HepG2 (cell line): ENCODE measurements around the gene GPR68. TPM values are rescaled to one million over a fixed set of nuclear protein-coding genes. Genes with fewer than 3 reads are reported as not detected.

Experiments
- ATAC-seq: fragments of 200-7000 bp; cut with Tn5 transposase; 3 replicates; pipeline ENCODE4 v1.9.1; 2020; ENCODE audit warnings: mild to moderate bottlenecking, moderate library complexity
- BruUV-seq: library from RNA; stranded (reverse); fragments of 400-500 nt; replicated peaks from 2 replicates; lab custom pipeline; 2021; lab: Mats Ljungman, UMichigan
- CTCF ChIA-PET: fragments of 300-600 bp; formaldehyde crosslinking; extraction: SDS; loops from one replicate; lab custom pipeline; 2021; ENCODE audit warnings: low total read pairs, inconsistent platforms, low intra/inter-chr PET ratio; lab: Yijun Ruan, JAX
- POLR2A ChIA-PET: fragments of 350-600 bp; sonication (Branson Sonifier 250); formaldehyde crosslinking; loops from one replicate; lab custom pipeline; 2020; ENCODE audit warnings: antibody characterized with exemption, inconsistent platforms; lab: Yijun Ruan, JAX
- DNase-seq: peaks from one replicate; pipeline ENCODE4 v3.0.0-alpha.2; 2015; ENCODE audit warnings: low spot score
- FAIRE-seq: peaks from 3 replicates; lab custom pipeline; 2011; peaks lifted over from hg19 to GRCh38; lab: Jason Lieb, UNC
- H2AFZ ChIP-seq: one replicate; pipeline ENCODE4 v1.6.1; 2011; ENCODE audit warnings: low read length, inconsistent platforms
- H3K27ac ChIP-seq: fragments of 300-600 bp; 3 replicates; pipeline ENCODE4 v1.8.0; 2011; ENCODE audit warnings: mixed run types, mild to moderate bottlenecking, mixed read lengths, low read length, inconsistent platforms; ENCODE audit not compliant: insufficient read depth; ENCODE audit errors: extremely low read length
- H3K27me3 ChIP-seq, 2 experiments: fragments of 200-600 bp in 1 of 2; 2 replicates in 1 of 2; 3 replicates in 1 of 2; pipeline versions ENCODE4 v1.6.0 to v1.8.0; 2011; ENCODE audit warnings: low read length in 2 of 2, mild to moderate bottlenecking in 2 of 2, moderate library complexity in 2 of 2, inconsistent platforms in 1 of 2; ENCODE audit not compliant: insufficient read depth in 2 of 2, control insufficient read depth in 1 of 2
- H3K36me3 ChIP-seq, 2 experiments: fragments of 200-600 bp in 1 of 2; replicated peaks in 1 of 2; 2 replicates in 1 of 2; 3 replicates in 1 of 2; pipeline versions ENCODE4 v1.5.1 to v1.8.0; 2011; ENCODE audit warnings: low read length in 2 of 2, inconsistent platforms in 1 of 2; ENCODE audit not compliant: insufficient read depth in 2 of 2, control insufficient read depth in 1 of 2
- H3K4me1 ChIP-seq: 2 replicates; pipeline ENCODE4 v1.5.1; 2012; ENCODE audit warnings: low read length, inconsistent platforms; ENCODE audit not compliant: insufficient read depth
- H3K4me2 ChIP-seq: 2 replicates; pipeline ENCODE4 v1.6.0; 2011; ENCODE audit warnings: low read depth, low read length, inconsistent platforms
- H3K4me3 ChIP-seq, 3 experiments: fragments of 200-600 bp in 1 of 3; sonication (generic), shearing (Covaris generic) in 1 of 3; replicated peaks in 1 of 3; 2 replicates each; pipeline ENCODE4 v1.5.1; 2011 to 2016; ENCODE audit warnings: low read length in 3 of 3, inconsistent platforms in 2 of 3, low read depth in 2 of 3, mild to moderate bottlenecking in 2 of 3, control low read depth in 1 of 3, mixed read lengths in 1 of 3; ENCODE audit not compliant: insufficient read depth in 1 of 3
- H3K79me2 ChIP-seq: one replicate; pipeline ENCODE4 v1.6.1; 2011; ENCODE audit warnings: low read length, inconsistent platforms; ENCODE audit not compliant: insufficient read depth
- H3K9ac ChIP-seq: 2 replicates; pipeline ENCODE4 v1.6.0; 2011; ENCODE audit warnings: mild to moderate bottlenecking, low read depth, low read length, inconsistent platforms; ENCODE audit not compliant: insufficient read depth
- H3K9me3 ChIP-seq: 2 replicates; pipeline ENCODE4 v1.5.1; 2012; ENCODE audit warnings: mild to moderate bottlenecking, low read length
- H4K20me1 ChIP-seq: 2 replicates; pipeline ENCODE4 v1.6.0; 2011; ENCODE audit warnings: inconsistent platforms, mild to moderate bottlenecking, low read length, moderate library complexity; ENCODE audit not compliant: insufficient read depth
- KAT2B ChIP-seq: fragments of 150-350 bp; IDR thresholded peaks from 2 replicates; pipeline ENCODE4 v1.6.1; 2014; ENCODE audit warnings: low read depth, low read length, borderline replicate concordance
- KDM1A ChIP-seq: IDR thresholded peaks from 2 replicates; pipeline ENCODE4 v1.6.1; 2016; ENCODE audit warnings: missing compliant biosample characterization
- ONECUT2 ChIP-seq: sonication (generic); formaldehyde crosslinking; IDR thresholded peaks from 2 replicates; pipeline ENCODE4 v1.4.0; 2020; ENCODE audit warnings: missing genetic modification reagents
- SNAPC2 ChIP-seq: sonication (generic); formaldehyde crosslinking; IDR thresholded peaks from 2 replicates; pipeline ENCODE4 v1.8.1; 2022; ENCODE audit warnings: mild to moderate bottlenecking, missing genetic modification reagents
- ZNF20 ChIP-seq: sonication (generic); formaldehyde crosslinking; IDR thresholded peaks from 2 replicates; pipeline ENCODE4 v1.4.0; 2020; ENCODE audit warnings: mild to moderate bottlenecking, moderate library complexity, missing genetic modification reagents
- ZNF530 ChIP-seq: sonication (generic); formaldehyde crosslinking; IDR thresholded peaks from 2 replicates; pipeline ENCODE4 v1.5.0; 2020; ENCODE audit warnings: low read depth, mild to moderate bottlenecking, missing genetic modification reagents
- ZNF558 ChIP-seq: sonication (generic); formaldehyde crosslinking; IDR thresholded peaks from 2 replicates; pipeline ENCODE4 v1.9.0; 2022; ENCODE audit warnings: mild to moderate bottlenecking, missing genetic modification reagents, borderline replicate concordance
- WGBS: methylation state at CpG from one replicate; pipeline ENCODE4 v1.1.6; 2017; ENCODE audit warnings: low lambda C conversion rate; 5-methylcytosine and 5-hydroxymethylcytosine counted together
- in situ Hi-C: cut with HindIII; loops from 2 replicates; pipeline ENCODE4 v1.10.0; 2017; ENCODE audit warnings: low pct_unique_long_range_greater_than_20kb; ENCODE audit not compliant: extremely low pct_ligation_motif_present
- intact Hi-C: fragments of 100-400 bp; cut with micrococcal nuclease; formaldehyde crosslinking; loops from one replicate; pipeline ENCODE4 v1.10.0; 2022; ENCODE audit not compliant: unreplicated experiment
- polyA plus RNA-seq, 8 experiments: library from polyadenylated mRNA; depleted of rRNA in 3 of 8; stranded (reverse) in 7 of 8; unstranded in 1 of 8; fragments of >200 nt; fragmentation: Illumina TruSeq in 4 of 8; extraction: Trizol in 4 of 8; gene quantifications; 2 replicates each; pipeline versions ENCODE4 v1.2.1 to v1.2.3, GENCODE V29; 2011 to 2016; ENCODE audit warnings: low read depth in 4 of 8, missing spikeins in 1 of 8, mixed read lengths in 1 of 8; ENCODE audit not compliant: insufficient read depth in 1 of 8
- total RNA-seq, 5 experiments: library from RNA; depleted of rRNA; stranded (reverse); fragments of >200 nt; fragmentation: Illumina TruSeq; extraction: Trizol; gene quantifications; 2 replicates each; pipeline ENCODE4 v1.2.3, GENCODE V29; 2016; ENCODE audit warnings: low read depth in 1 of 5
- TF ChIP-seq, protein P1 (sequence below): sonication (generic); formaldehyde crosslinking; IDR thresholded peaks from 2 replicates; pipeline ENCODE4 v1.4.0; 2020; ENCODE audit warnings: missing genetic modification reagents, borderline replicate concordance
- TF ChIP-seq, protein P2 (sequence below): sonication (generic); formaldehyde crosslinking; IDR thresholded peaks from 2 replicates; pipeline ENCODE4 v1.9.0; 2021; ENCODE audit warnings: mild to moderate bottlenecking, missing genetic modification reagents
- TF ChIP-seq, protein P3 (sequence below): sonication (generic); formaldehyde crosslinking; IDR thresholded peaks from 2 replicates; pipeline ENCODE4 v1.4.0; 2020; ENCODE audit warnings: missing genetic modification reagents, borderline replicate concordance

Gene GPR68
- total and polyA plus RNA-seq, 2 of the 13 experiments (the other 11 are each of a cell fraction or from before 2014, with no cell fraction given): not detected

DNA sequence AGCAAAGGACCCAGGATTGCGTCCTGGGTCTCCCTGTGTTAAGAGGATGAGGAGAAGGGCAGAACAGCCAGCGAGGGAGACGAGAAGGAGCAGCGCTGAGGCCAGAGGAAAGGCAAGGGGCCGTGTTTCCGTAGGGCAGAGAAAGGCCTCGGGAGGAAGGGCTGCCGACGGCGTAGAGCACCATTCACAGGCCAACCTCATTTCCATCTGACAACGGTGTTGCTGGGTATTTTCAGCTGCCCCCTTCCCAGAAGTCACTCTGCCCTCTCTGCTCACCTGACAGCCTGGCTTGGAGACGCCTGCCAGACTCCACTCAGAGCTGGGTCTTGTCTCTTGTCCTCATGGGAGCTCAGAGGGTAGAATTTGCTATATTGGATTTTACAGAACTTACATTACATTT is 51.4 kb downstream of the GPR68 start:
- CTCF ChIA-PET: no interaction called here
- Histone ChIP-seq H3K79me2 (no peaks in the 10 kb centered on the region), H3K36me3 (peaks cover 11 to 59% of the 10 kb centered on the region in 2 experiments), H3K4me2 (no peak overlapping the region), H3K9ac (no peak overlapping the region), H3K4me3 (no peak overlapping the region), H4K20me1 (no peaks in the 10 kb centered on the region), H3K27me3 (no peaks in the 10 kb centered on the region), H3K9me3 (no peaks in the 10 kb centered on the region), H3K4me1 (no peaks in the 10 kb centered on the region), H3K27ac (no peak overlapping the region), H2AFZ (no peak overlapping the region)
- 91% methylated on average over 12 of the region's 12 CpGs for WGBS
- DNase-seq (no peak), FAIRE-seq (no peak), ATAC-seq (no peak)
- BruUV-seq: no TSS peak
- in situ Hi-C loops (no loop called here), intact Hi-C loops (no loop called here)
- POLR2A ChIA-PET: no interaction called here
- TF ChIP-seq ZNF558 (CRISPR knock-in tag): no peak
- TF ChIP-seq KDM1A (CRISPR knock-in tag): no peak
- no peak for TF ChIP-seq KAT2B
- TF ChIP-seq ONECUT2 (CRISPR knock-in tag): no peak
- TF ChIP-seq, protein P1, sequence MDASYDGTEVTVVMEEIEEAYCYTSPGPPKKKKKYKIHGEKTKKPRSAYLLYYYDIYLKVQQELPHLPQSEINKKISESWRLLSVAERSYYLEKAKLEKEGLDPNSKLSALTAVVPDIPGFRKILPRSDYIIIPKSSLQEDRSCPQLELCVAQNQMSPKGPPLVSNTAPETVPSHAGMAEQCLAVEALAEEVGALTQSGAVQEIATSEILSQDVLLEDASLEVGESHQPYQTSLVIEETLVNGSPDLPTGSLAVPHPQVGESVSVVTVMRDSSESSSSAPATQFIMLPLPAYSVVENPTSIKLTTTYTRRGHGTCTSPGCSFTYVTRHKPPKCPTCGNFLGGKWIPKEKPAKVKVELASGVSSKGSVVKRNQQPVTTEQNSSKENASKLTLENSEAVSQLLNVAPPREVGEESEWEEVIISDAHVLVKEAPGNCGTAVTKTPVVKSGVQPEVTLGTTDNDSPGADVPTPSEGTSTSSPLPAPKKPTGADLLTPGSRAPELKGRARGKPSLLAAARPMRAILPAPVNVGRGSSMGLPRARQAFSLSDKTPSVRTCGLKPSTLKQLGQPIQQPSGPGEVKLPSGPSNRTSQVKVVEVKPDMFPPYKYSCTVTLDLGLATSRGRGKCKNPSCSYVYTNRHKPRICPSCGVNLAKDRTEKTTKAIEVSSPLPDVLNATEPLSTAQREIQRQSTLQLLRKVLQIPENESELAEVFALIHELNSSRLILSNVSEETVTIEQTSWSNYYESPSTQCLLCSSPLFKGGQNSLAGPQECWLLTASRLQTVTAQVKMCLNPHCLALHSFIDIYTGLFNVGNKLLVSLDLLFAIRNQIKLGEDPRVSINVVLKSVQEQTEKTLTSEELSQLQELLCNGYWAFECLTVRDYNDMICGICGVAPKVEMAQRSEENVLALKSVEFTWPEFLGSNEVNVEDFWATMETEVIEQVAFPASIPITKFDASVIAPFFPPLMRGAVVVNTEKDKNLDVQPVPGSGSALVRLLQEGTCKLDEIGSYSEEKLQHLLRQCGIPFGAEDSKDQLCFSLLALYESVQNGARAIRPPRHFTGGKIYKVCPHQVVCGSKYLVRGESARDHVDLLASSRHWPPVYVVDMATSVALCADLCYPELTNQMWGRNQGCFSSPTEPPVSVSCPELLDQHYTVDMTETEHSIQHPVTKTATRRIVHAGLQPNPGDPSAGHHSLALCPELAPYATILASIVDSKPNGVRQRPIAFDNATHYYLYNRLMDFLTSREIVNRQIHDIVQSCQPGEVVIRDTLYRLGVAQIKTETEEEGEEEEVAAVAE (CRISPR knock-in tag): no peak
- no peak for TF ChIP-seq ZNF530 (CRISPR knock-in tag)
- TF ChIP-seq, protein P2, sequence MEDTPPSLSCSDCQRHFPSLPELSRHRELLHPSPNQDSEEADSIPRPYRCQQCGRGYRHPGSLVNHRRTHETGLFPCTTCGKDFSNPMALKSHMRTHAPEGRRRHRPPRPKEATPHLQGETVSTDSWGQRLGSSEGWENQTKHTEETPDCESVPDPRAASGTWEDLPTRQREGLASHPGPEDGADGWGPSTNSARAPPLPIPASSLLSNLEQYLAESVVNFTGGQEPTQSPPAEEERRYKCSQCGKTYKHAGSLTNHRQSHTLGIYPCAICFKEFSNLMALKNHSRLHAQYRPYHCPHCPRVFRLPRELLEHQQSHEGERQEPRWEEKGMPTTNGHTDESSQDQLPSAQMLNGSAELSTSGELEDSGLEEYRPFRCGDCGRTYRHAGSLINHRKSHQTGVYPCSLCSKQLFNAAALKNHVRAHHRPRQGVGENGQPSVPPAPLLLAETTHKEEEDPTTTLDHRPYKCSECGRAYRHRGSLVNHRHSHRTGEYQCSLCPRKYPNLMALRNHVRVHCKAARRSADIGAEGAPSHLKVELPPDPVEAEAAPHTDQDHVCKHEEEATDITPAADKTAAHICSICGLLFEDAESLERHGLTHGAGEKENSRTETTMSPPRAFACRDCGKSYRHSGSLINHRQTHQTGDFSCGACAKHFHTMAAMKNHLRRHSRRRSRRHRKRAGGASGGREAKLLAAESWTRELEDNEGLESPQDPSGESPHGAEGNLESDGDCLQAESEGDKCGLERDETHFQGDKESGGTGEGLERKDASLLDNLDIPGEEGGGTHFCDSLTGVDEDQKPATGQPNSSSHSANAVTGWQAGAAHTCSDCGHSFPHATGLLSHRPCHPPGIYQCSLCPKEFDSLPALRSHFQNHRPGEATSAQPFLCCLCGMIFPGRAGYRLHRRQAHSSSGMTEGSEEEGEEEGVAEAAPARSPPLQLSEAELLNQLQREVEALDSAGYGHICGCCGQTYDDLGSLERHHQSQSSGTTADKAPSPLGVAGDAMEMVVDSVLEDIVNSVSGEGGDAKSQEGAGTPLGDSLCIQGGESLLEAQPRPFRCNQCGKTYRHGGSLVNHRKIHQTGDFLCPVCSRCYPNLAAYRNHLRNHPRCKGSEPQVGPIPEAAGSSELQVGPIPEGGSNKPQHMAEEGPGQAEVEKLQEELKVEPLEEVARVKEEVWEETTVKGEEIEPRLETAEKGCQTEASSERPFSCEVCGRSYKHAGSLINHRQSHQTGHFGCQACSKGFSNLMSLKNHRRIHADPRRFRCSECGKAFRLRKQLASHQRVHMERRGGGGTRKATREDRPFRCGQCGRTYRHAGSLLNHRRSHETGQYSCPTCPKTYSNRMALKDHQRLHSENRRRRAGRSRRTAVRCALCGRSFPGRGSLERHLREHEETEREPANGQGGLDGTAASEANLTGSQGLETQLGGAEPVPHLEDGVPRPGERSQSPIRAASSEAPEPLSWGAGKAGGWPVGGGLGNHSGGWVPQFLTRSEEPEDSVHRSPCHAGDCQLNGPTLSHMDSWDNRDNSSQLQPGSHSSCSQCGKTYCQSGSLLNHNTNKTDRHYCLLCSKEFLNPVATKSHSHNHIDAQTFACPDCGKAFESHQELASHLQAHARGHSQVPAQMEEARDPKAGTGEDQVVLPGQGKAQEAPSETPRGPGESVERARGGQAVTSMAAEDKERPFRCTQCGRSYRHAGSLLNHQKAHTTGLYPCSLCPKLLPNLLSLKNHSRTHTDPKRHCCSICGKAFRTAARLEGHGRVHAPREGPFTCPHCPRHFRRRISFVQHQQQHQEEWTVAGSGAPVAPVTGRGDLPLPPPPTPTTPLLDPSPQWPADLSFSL (CRISPR knock-in tag): no peak
- TF ChIP-seq SNAPC2 (CRISPR knock-in tag): no peak
- TF ChIP-seq, protein P3, sequence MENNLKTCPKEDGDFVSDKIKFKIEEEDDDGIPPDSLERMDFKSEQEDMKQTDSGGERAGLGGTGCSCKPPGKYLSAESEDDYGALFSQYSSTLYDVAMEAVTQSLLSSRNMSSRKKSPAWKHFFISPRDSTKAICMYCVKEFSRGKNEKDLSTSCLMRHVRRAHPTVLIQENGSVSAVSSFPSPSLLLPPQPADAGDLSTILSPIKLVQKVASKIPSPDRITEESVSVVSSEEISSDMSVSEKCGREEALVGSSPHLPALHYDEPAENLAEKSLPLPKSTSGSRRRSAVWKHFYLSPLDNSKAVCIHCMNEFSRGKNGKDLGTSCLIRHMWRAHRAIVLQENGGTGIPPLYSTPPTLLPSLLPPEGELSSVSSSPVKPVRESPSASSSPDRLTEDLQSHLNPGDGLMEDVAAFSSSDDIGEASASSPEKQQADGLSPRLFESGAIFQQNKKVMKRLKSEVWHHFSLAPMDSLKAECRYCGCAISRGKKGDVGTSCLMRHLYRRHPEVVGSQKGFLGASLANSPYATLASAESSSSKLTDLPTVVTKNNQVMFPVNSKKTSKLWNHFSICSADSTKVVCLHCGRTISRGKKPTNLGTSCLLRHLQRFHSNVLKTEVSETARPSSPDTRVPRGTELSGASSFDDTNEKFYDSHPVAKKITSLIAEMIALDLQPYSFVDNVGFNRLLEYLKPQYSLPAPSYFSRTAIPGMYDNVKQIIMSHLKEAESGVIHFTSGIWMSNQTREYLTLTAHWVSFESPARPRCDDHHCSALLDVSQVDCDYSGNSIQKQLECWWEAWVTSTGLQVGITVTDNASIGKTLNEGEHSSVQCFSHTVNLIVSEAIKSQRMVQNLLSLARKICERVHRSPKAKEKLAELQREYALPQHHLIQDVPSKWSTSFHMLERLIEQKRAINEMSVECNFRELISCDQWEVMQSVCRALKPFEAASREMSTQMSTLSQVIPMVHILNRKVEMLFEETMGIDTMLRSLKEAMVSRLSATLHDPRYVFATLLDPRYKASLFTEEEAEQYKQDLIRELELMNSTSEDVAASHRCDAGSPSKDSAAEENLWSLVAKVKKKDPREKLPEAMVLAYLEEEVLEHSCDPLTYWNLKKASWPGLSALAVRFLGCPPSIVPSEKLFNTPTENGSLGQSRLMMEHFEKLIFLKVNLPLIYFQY (CRISPR knock-in tag): no peak
- no peak for TF ChIP-seq ZNF20
